Endothelial cell of umbilical vein (primary cell): ENCODE results near the gene CPPED1. TPM values are rescaled to one million over a fixed set of nuclear protein-coding genes. Genes with fewer than 3 reads are reported as not detected.
A peak's percentile ranks its signal among the peaks of the same experiment; 100 is the strongest.

Experiments
- BruUV-seq: library from RNA; stranded (reverse); fragments of 400-500 nt; replicated peaks from 2 replicates; lab custom pipeline; 2021; lab: Mats Ljungman, UMichigan
- CTCF ChIA-PET: fragments of 300-600, 350-600 bp; sonication (Branson Sonifier 250); formaldehyde crosslinking; loops from one replicate; lab custom pipeline; 2021; ENCODE audit warnings: antibody characterized with exemption, inconsistent platforms; lab: Charles Lee
- POLR2A ChIA-PET: fragments of 300-600, 350-600 bp; sonication (Branson Sonifier 250); formaldehyde crosslinking; loops from one replicate; lab custom pipeline; 2021; ENCODE audit warnings: antibody characterized with exemption, inconsistent platforms; lab: Charles Lee
- DNase-seq: peaks from one replicate; pipeline ENCODE4 v3.0.0-alpha.2; 2011; ENCODE audit warnings: low read depth, low spot score
- FAIRE-seq: peaks from 2 replicates; lab custom pipeline; 2011; peaks lifted over from hg19 to GRCh38; lab: Jason Lieb, UNC
- H2AFZ ChIP-seq: 2 replicates; pipeline ENCODE4 v1.6.0; 2012; ENCODE audit warnings: low read depth, low read length, control low read depth, inconsistent platforms
- H3K27ac ChIP-seq: 2 replicates; pipeline ENCODE4 v1.5.1; 2011; ENCODE audit warnings: low read depth, mild to moderate bottlenecking, control low read depth, low read length, moderate library complexity; ENCODE audit not compliant: insufficient read depth
- H3K27me3 ChIP-seq, 2 experiments: 2 replicates each; pipeline versions ENCODE4 v1.6.0 to v1.6.1; 2011; ENCODE audit warnings: low read length in 2 of 2, mixed read lengths in 1 of 2; ENCODE audit not compliant: control insufficient read depth in 2 of 2, insufficient read depth in 2 of 2
- H3K36me3 ChIP-seq, 2 experiments: 2 replicates in 1 of 2; 3 replicates in 1 of 2; pipeline ENCODE4 v1.5.1; 2011; ENCODE audit warnings: low read length in 2 of 2, mild to moderate bottlenecking in 1 of 2, moderate library complexity in 1 of 2; ENCODE audit not compliant: control insufficient read depth in 2 of 2, insufficient read depth in 2 of 2; ENCODE audit errors: extremely low read depth in 1 of 2
- H3K4me1 ChIP-seq: 3 replicates; pipeline ENCODE4 v1.5.1; 2011; ENCODE audit warnings: mild to moderate bottlenecking, low read length; ENCODE audit not compliant: control insufficient read depth, insufficient read depth; ENCODE audit errors: extremely low read depth
- H3K4me2 ChIP-seq: 2 replicates; pipeline ENCODE4 v1.6.1; 2011; ENCODE audit warnings: low read length, control low read depth, mixed read lengths; ENCODE audit not compliant: insufficient read depth
- H3K4me3 ChIP-seq, 3 experiments: fragments of 200-600 bp in 1 of 3; sonication (generic), shearing (Covaris generic) in 1 of 3; replicated peaks in 1 of 3; 2 replicates each; pipeline ENCODE4 v1.5.1; 2011 to 2016; ENCODE audit warnings: control low read depth in 3 of 3, low read length in 3 of 3, mild to moderate bottlenecking in 2 of 3, inconsistent platforms in 1 of 3, low read depth in 1 of 3, moderate library complexity in 1 of 3; ENCODE audit not compliant: insufficient read depth in 1 of 3
- H3K79me2 ChIP-seq: 2 replicates; pipeline ENCODE4 v1.6.0; 2012; ENCODE audit warnings: low read length, inconsistent platforms; ENCODE audit not compliant: control insufficient read depth, insufficient read depth
- H3K9ac ChIP-seq: replicated peaks from 2 replicates; pipeline ENCODE3; 2011; ENCODE audit warnings: low read length, control low read depth; ENCODE audit not compliant: insufficient read depth; ENCODE audit errors: extremely low read depth
- H3K9me1 ChIP-seq: replicated peaks from 3 replicates; pipeline ENCODE4 v1.6.0; 2011; ENCODE audit warnings: mild to moderate bottlenecking, low read length; ENCODE audit not compliant: control insufficient read depth, insufficient read depth; ENCODE audit errors: extremely low read depth
- H3K9me3 ChIP-seq: replicated peaks from 2 replicates; pipeline ENCODE4 v1.5.1; 2012; ENCODE audit warnings: low read length, inconsistent platforms; ENCODE audit not compliant: control insufficient read depth, insufficient read depth
- H4K20me1 ChIP-seq: replicated peaks from 2 replicates; pipeline ENCODE3; 2011; ENCODE audit warnings: mild to moderate bottlenecking, low read length; ENCODE audit not compliant: control insufficient read depth, insufficient read depth; ENCODE audit errors: extremely low read depth
- CTCF ChIP-seq, 2 donors: IDR thresholded peaks; 1 replicate in 1 of 2; 2 replicates in 1 of 2; pipeline ENCODE4 v1.5.1; 2011; ENCODE audit warnings: low read length in 2 of 2, mild to moderate bottlenecking in 2 of 2, moderate library complexity in 2 of 2, control low read depth in 1 of 2, inconsistent platforms in 1 of 2, low read depth in 1 of 2; ENCODE audit not compliant: insufficient read depth in 1 of 2; ENCODE audit errors: extremely low read depth in 1 of 2
- EZH2 ChIP-seq: IDR thresholded peaks from 2 replicates; pipeline ENCODE4 v1.6.1; 2012; ENCODE audit warnings: borderline replicate concordance, low read depth, mild to moderate bottlenecking, moderate library complexity, low read length, inconsistent platforms; ENCODE audit not compliant: severe bottlenecking
- FOS ChIP-seq: IDR thresholded peaks from 2 replicates; pipeline ENCODE4 v1.6.1; 2011; ENCODE audit warnings: mild to moderate bottlenecking, low read length, moderate library complexity, borderline replicate concordance; ENCODE audit not compliant: insufficient read depth
- GATA2 ChIP-seq: IDR thresholded peaks from 2 replicates; pipeline ENCODE4 v1.7.0; 2011; ENCODE audit warnings: low read depth, mild to moderate bottlenecking, moderate library complexity, mixed read lengths, low read length; ENCODE audit not compliant: insufficient read length, insufficient read depth
- JUN ChIP-seq: IDR thresholded peaks from 2 replicates; pipeline ENCODE4 v1.6.1; 2011; ENCODE audit warnings: borderline replicate concordance, low read depth; ENCODE audit not compliant: insufficient read length, insufficient read depth
- MAX ChIP-seq: IDR thresholded peaks from 2 replicates; pipeline ENCODE4 v1.6.1; 2011; ENCODE audit not compliant: insufficient read depth, insufficient read length
- MYC ChIP-seq: IDR thresholded peaks from one replicate; pipeline ENCODE4 v1.6.1; 2011; ENCODE audit warnings: mild to moderate bottlenecking, low read depth, low read length
- POLR2A ChIP-seq: IDR thresholded peaks from 2 replicates; pipeline ENCODE4 v1.6.1; 2012; ENCODE audit warnings: low read depth, mild to moderate bottlenecking, control low read depth, low read length
- POLR2AphosphoS5 ChIP-seq: IDR thresholded peaks from 2 replicates; pipeline ENCODE4 v1.6.1; 2012; ENCODE audit warnings: low read depth, mild to moderate bottlenecking, control low read depth, low read length, moderate library complexity; ENCODE audit not compliant: insufficient read depth
- dilution Hi-C: fragments of 300-500 bp; cut with MboI; formaldehyde crosslinking; loops from one replicate; pipeline ENCODE4 v1.15.0; 2019; ENCODE audit warnings: low sequenced_read_pairs; ENCODE audit not compliant: extremely low pct_ligation_motif_present
- intact Hi-C: fragments of 100-400 bp; cut with micrococcal nuclease; formaldehyde crosslinking; loops from one replicate; pipeline ENCODE4 v1.10.0; 2022
- polyA plus RNA-seq, 4 experiments: library from polyadenylated mRNA; depleted of rRNA in 3 of 4; stranded (reverse) in 3 of 4; unstranded in 1 of 4; fragments of >200 nt; gene quantifications; 2 replicates each; pipeline versions ENCODE4 v1.2.1 to v1.2.3, GENCODE V29; 2011 to 2012; ENCODE audit warnings: missing spikeins in 1 of 4
- total RNA-seq: library from RNA; stranded (reverse); gene quantifications from 2 replicates; pipeline ENCODE4 v1.2.3, GENCODE V29; 2021

Gene CPPED1
- total and polyA plus RNA-seq, 2 donors (not counting 3 experiments of a cell fraction or from before 2014, with no cell fraction given) = 27.9 to 59.3 TPM

DNA sequence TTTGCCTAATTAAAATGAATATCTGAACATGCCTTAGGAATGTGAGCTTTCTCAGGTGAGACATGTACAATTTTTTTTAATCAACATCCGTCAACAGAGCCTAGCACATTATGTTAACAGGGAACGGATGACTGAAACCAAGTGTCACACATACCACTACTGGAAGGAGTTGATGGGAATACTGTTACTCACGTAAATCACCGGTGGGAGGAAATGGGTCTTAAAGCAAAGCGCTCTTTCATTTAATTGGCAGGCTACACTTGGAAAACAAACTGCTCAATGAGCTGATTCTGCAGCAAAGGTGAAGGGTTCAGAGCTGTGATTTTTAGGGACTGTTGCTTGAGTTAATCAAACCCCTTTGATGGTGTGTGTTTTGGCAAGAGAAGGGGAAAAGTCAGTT lies 4.8 kb downstream of the CPPED1 start:
- H3K79me2 ChIP-seq = peaks cover 26% of the 10 kb centered on the region
- no peak overlapping the region for H3K4me3 ChIP-seq
- H3K9me3 ChIP-seq = no peaks in the 10 kb centered on the region
- dilution Hi-C loops (no loop called here), intact Hi-C loops (no loop called here)
- DNase-seq = peak; percentile 30
- FAIRE-seq = no peak
- H3K27me3 ChIP-seq = no peaks in the 10 kb centered on the region
- no peak overlapping the region for H3K27ac ChIP-seq
- H3K36me3 ChIP-seq = no peaks in the 10 kb centered on the region
- TF ChIP-seq JUN = no peak
- no peak for TF ChIP-seq FOS
- TF ChIP-seq POLR2A = no peak
- TF ChIP-seq CTCF (IDR thresholded peaks at IDR 0.05; ENCODE audit: extremely low read depth in 1 of 2, insufficient read depth in 1 of 2, low read depth in 1 of 2, low read length in 2 of 2) = no peak
- TF ChIP-seq GATA2 = no peak
- TF ChIP-seq EZH2 = no peak
- TF ChIP-seq MAX = no peak
- no peak for TF ChIP-seq MYC
- TF ChIP-seq POLR2AphosphoS5 = no peak
- no peak overlapping the region for H2AFZ ChIP-seq
- H3K4me1 ChIP-seq = peaks cover 26% of the 10 kb centered on the region
- H3K9ac ChIP-seq = no peak overlapping the region
- no peak overlapping the region for H3K4me2 ChIP-seq
- ChIA-PET CTCF (interaction anchor here (0.7 to 1.1 kb wide), 3 partner anchors 9 to 444 kb away, joined by 3 to 4 read pairs (median 3); no protein-coding TSS in a partner anchor), POLR2A (no interaction called here)
- H4K20me1 ChIP-seq = no peaks in the 10 kb centered on the region
- BruUV-seq = no TSS peak
- no peaks in the 10 kb centered on the region for H3K9me1 ChIP-seq
